Middle frontal gyrus (tissue), 1 donor: ENCODE data around the gene TNRC6C.
"Not testable (repeated sequence)": the region's sequence is repeated elsewhere in the genome, so short reads cannot be mapped to it uniquely, and the experiment has no call there.

ENCODE experiments used
- DNase-seq: peaks from one replicate; pipeline ENCODE4 v3.0.0-alpha.2; 2015; ENCODE audit warnings: low spot score; ENCODE audit errors: extremely low spot score

The TNRC6C gene

GRCh38 chr17:78042542-78042941 is 84.0 kb downstream of the TNRC6C start:
- DNase-seq = no peak

- DNase-seq = no peak
These were observed 84.5 kb downstream of the TNRC6C start for GRCh38 chr17:78043031-78043430.

GRCh38 chr17:78044280-78044835 is 85.9 kb downstream of the TNRC6C start:
- no peak for DNase-seq

GRCh38 chr17:78045316-78045715 is 86.8 kb downstream of the TNRC6C start:
- DNase-seq = no peak

- no peak for DNase-seq
These were observed 88.4 kb downstream of the TNRC6C start for GRCh38 chr17:78046923-78047322.

GRCh38 chr17:78048346-78049292 is 90.1 kb downstream of the TNRC6C start:
- DNase-seq = no peak

GRCh38 chr17:78049609-78050008 is 91.1 kb downstream of the TNRC6C start:
- no peak for DNase-seq

- no peak for DNase-seq
These were observed 92.9 kb downstream of the TNRC6C start for GRCh38 chr17:78051186-78051972.

GRCh38 chr17:78053777-78054468 is 95.4 kb downstream of the TNRC6C start:
- no peak for DNase-seq

GRCh38 chr17:78057113-78057740 is 98.7 kb downstream of the TNRC6C start:
- no peak for DNase-seq

GRCh38 chr17:78058001-78058400 is 99.5 kb downstream of the TNRC6C start:
- no peak for DNase-seq

- no peak for DNase-seq
These were observed 100.1 kb downstream of the TNRC6C start for GRCh38 chr17:78058581-78058980.

GRCh38 chr17:78062596-78062995 is 104.1 kb downstream of the TNRC6C start:
- no peak for DNase-seq

GRCh38 chr17:78063489-78063888 is 105.0 kb downstream of the TNRC6C start:
- no peak for DNase-seq

GRCh38 chr17:78064708-78065107 is 106.2 kb downstream of the TNRC6C start:
- no peak for DNase-seq

GRCh38 chr17:78066976-78067375 is 108.5 kb downstream of the TNRC6C start:
- not testable (repeated sequence) for DNase-seq

- no peak for DNase-seq
These were observed 111.2 kb downstream of the TNRC6C start for GRCh38 chr17:78069695-78070094.

GRCh38 chr17:78072961-78073360 is 114.5 kb downstream of the TNRC6C start:
- no peak for DNase-seq

GRCh38 chr17:78075011-78075410 is 116.5 kb downstream of the TNRC6C start:
- no peak for DNase-seq

- no peak for DNase-seq
These were observed 117.0 kb downstream of the TNRC6C start for GRCh38 chr17:78075545-78075944.

GRCh38 chr17:78079253-78079652 is 120.8 kb downstream of the TNRC6C start:
- no peak for DNase-seq
